Measurements from ENCODE around the gene PLPPR3.

The PLPPR3 gene

GRCh38 chr19:815775-816499, 5.8 kb downstream of the PLPPR3 start (continued):
- TF ChIP-seq REST (tag by site-specific recombination; IDR thresholded peaks at IDR 0.05): 0 out of 2 replicates have a peak, but pooled peaks have one; percentile 12

GRCh38 chr19:815079-815774, 6.5 kb downstream of the PLPPR3 start:
- CTCF ChIA-PET: interaction anchor here (1.0 kb wide), 1 partner anchor 45 kb away, joined by 4 read pairs; no protein-coding TSS in a partner anchor
- Histone ChIP-seq H3K27ac (ENCODE audit: extremely low read depth, low read depth, low read length) (no peak overlapping the region), H3K36me3 (ENCODE audit: control insufficient read depth in 2 of 2, insufficient read depth in 1 of 2, low read length in 2 of 2) (peaks cover 9 to 32% of the 10 kb centered on the region in 2 experiments; a peak in 2 of 3 replicates), H3K4me3 (ENCODE audit: low read depth, low read length) (no peak overlapping the region), H3K4me1 (ENCODE audit: control insufficient read depth, insufficient read depth, low read length) (no peaks in the 10 kb centered on the region), H3K9me3 (ENCODE audit: control insufficient read depth, insufficient read depth, low read depth, low read length) (no peaks in the 10 kb centered on the region)
- TF ChIP-seq HIC1 (tag by site-specific recombination; IDR thresholded peaks at IDR 0.05) (peak; percentile 96), ZNF132 (tag by site-specific recombination; IDR thresholded peaks at IDR 0.05; ENCODE audit: borderline replicate concordance) (no peak)
- POLR2A ChIA-PET: no interaction called here

GRCh38 chr19:814152-815078, 7.3 kb downstream of the PLPPR3 start:
- Histone ChIP-seq H3K4me1 (ENCODE audit: control insufficient read depth, insufficient read depth, low read length) (no peaks in the 10 kb centered on the region), H3K36me3 (ENCODE audit: control insufficient read depth in 2 of 2, insufficient read depth in 1 of 2, low read length in 2 of 2) (peaks cover 17 to 40% of the 10 kb centered on the region in 2 experiments; a peak in 2 of 3 replicates), H3K27ac (ENCODE audit: extremely low read depth, low read depth, low read length) (no peak overlapping the region), H3K4me3 (ENCODE audit: low read depth, low read length) (no peak overlapping the region), H3K9me3 (ENCODE audit: control insufficient read depth, insufficient read depth, low read depth, low read length) (no peaks in the 10 kb centered on the region)
- TF ChIP-seq BCL11B (tag by site-specific recombination; IDR thresholded peaks at IDR 0.05; ENCODE audit: low read depth) (peak; percentile 6; the same call in 1 of the 2 replicates), ZNF10 (tag by site-specific recombination; IDR thresholded peaks at IDR 0.05) (no peak), HIC1 (tag by site-specific recombination; IDR thresholded peaks at IDR 0.05) (peak; percentile 49), ZNF366 (tag by site-specific recombination; conservative IDR thresholded peaks at IDR 0.05) (peak; percentile 40; the same call in 1 of the 2 replicates)
- CTCF ChIA-PET: interaction anchor here (0.6 to 1.4 kb wide), 3 partner anchors 11 to 44 kb away, joined by 3 to 6 read pairs (median 4); no protein-coding TSS in a partner anchor
- POLR2A ChIA-PET: no interaction called here

Measured in HEK293 (cell line).